Upper lobe of right lung (tissue), 1 donor: ENCODE data around the gene PEX16. TPM values are rescaled to one million over a fixed set of nuclear protein-coding genes. Genes with fewer than 3 reads are reported as not detected.
A peak's percentile ranks its signal among the peaks of the same experiment; 100 is the strongest.

Experiments
- ATAC-seq: fragments of 200-7000 bp; cut with Tn5 transposase; one replicate; pipeline ENCODE4 v1.9.1; 2020; ENCODE audit warnings: mild to moderate bottlenecking, moderate library complexity
- DNase-seq: peaks from one replicate; pipeline ENCODE4 v3.0.0-alpha.2; 2020
- H3K27ac ChIP-seq: fragments of 200-600 bp; one replicate; pipeline ENCODE4 v1.8.0; 2022
- H3K27me3 ChIP-seq: fragments of 200-600 bp; one replicate; pipeline ENCODE4 v1.8.0; 2022; ENCODE audit warnings: mild to moderate bottlenecking
- H3K36me3 ChIP-seq: fragments of 200-600 bp; one replicate; pipeline ENCODE4 v1.8.0; 2022
- H3K4me1 ChIP-seq: fragments of 200-600 bp; one replicate; pipeline ENCODE4 v1.8.0; 2022
- H3K4me3 ChIP-seq: fragments of 200-600 bp; one replicate; pipeline ENCODE4 v1.8.0; 2022; ENCODE audit warnings: mild to moderate bottlenecking
- H3K9me3 ChIP-seq: fragments of 200-600 bp; one replicate; pipeline ENCODE4 v1.8.0; 2022
- intact Hi-C: fragments of 100-400 bp; cut with DNase I; formaldehyde crosslinking; loops from one replicate; pipeline ENCODE4 v1.11.0; 2022
- long read RNA-seq: library from polyadenylated mRNA; unstranded; transcript quantifications from one replicate; pipeline ENCODE4 v2.0.0, GENCODE V29; 2021
- total RNA-seq: library from RNA; stranded (reverse); fragmentation: NEBNext Ultra II Directional; extraction: Animal tissue kit (Norgen Biotek cat#: 25700); gene quantifications from one replicate; pipeline ENCODE4 v1.2.1, GENCODE V29; 2021
- TF ChIP-seq, protein P1 (sequence below): fragments of 200-600 bp; IDR thresholded peaks from one replicate; pipeline ENCODE4 v1.8.0; 2022; ENCODE audit warnings: antibody characterized with exemption
- donor health status: DM: no; HTN: yes; CAD: no; lungs with severe emphysema.

The PEX16 gene
- total RNA-seq: 27.6 TPM
- long read RNA-seq, transcript PEX16-202 (11 exons, 1,335 nt): major isoform, 22 of 35 reads
- long read RNA-seq, partial matches to known transcripts: 3 of 35 reads
- long read RNA-seq, other reads (novel, unspliced or antisense): 8 of 35 reads

DNA sequence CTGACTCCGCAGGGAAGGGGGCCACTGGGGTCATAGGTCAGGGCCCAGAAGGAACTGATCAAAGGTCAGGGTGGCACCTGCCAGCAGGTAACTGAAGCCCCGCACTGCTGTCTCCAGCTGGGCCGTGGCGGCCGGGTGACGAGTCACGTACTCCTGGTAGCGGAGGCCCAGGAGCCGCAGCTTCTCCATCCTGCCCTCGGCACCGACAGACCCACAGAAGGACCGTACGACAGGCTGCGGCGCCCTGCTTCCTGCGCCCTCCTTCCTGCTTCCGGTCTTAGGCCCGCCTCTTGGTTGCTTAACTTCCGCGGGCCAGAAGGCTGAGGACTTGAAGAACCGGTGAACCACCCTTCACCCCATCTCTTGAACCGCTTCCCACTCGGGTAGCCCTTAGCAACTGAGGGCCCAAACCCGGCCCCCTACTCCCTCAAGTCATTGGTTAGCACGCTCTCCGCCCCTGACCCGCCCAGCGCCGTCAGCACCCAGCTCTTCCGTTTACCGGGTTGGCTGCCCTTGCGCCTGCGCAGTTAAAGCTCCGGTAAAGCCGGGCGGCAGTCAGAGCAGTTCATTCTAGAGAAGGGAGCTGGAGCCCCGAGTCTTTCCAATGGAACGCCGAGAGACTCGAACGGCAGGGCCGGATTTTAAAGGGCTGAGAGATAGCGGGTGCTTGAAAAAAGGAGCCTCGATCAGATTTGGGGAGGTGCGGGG, at the start of gene PEX16:
Gene PEX16 (minus strand): TSS at position 255 of the 708 bp plus-strand sequence. CDS start 66 bp downstream, at position 189.
- peaks cover 12% of the 10 kb centered on the region for H3K27me3 ChIP-seq
- peak within 1 kb of the TSS; percentile 82 for H3K27ac ChIP-seq
- peak; percentile 99 for DNase-seq
- peaks cover 33% of the 10 kb centered on the region for H3K36me3 ChIP-seq
- H3K4me3 ChIP-seq: peak within 1 kb of the TSS; percentile 60
- intact Hi-C loops: no loop called here
- TF ChIP-seq, protein P1, sequence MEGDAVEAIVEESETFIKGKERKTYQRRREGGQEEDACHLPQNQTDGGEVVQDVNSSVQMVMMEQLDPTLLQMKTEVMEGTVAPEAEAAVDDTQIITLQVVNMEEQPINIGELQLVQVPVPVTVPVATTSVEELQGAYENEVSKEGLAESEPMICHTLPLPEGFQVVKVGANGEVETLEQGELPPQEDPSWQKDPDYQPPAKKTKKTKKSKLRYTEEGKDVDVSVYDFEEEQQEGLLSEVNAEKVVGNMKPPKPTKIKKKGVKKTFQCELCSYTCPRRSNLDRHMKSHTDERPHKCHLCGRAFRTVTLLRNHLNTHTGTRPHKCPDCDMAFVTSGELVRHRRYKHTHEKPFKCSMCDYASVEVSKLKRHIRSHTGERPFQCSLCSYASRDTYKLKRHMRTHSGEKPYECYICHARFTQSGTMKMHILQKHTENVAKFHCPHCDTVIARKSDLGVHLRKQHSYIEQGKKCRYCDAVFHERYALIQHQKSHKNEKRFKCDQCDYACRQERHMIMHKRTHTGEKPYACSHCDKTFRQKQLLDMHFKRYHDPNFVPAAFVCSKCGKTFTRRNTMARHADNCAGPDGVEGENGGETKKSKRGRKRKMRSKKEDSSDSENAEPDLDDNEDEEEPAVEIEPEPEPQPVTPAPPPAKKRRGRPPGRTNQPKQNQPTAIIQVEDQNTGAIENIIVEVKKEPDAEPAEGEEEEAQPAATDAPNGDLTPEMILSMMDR: no peak
- peaks cover 20% of the 10 kb centered on the region for H3K4me1 ChIP-seq
- no peaks in the 10 kb centered on the region for H3K9me3 ChIP-seq
- ATAC-seq: peak; percentile 87

DNA sequence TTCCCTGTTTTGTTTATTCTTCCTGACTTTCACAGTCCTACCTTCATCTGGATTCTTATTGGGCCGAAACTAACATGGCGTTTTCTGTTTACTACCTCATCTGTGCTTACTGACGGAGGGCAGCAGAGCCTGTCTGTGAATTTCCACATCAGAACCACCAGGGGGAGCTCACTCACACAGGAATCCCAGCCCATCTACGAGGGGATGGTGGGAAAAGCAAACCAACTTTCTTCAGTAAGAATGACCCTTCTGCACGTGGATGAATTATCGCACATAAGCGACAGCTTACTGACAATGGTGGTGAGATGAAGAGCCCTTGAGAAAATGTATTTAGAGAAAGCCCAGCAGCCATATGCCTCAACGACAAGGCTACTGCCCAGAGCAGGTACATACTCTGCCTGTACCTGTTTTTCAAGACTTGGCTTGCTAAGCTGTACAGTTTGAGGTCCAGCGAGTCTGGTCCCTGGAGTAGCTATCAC, 47.3 kb upstream of the PEX16 start:
- intact Hi-C loops: no loop called here
- peaks cover 75% of the 10 kb centered on the region for H3K36me3 ChIP-seq
- DNase-seq: no peak
- no peaks in the 10 kb centered on the region for H3K27me3 ChIP-seq
- H3K4me1 ChIP-seq: peaks cover under 1% of the 10 kb centered on the region
- no peaks in the 10 kb centered on the region for H3K9me3 ChIP-seq
- TF ChIP-seq, protein P1: peak; percentile 88
- H3K4me3 ChIP-seq: no peak overlapping the region
- ATAC-seq: peak; percentile 98
- H3K27ac ChIP-seq: peak overlapping the region; percentile 33

DNA sequence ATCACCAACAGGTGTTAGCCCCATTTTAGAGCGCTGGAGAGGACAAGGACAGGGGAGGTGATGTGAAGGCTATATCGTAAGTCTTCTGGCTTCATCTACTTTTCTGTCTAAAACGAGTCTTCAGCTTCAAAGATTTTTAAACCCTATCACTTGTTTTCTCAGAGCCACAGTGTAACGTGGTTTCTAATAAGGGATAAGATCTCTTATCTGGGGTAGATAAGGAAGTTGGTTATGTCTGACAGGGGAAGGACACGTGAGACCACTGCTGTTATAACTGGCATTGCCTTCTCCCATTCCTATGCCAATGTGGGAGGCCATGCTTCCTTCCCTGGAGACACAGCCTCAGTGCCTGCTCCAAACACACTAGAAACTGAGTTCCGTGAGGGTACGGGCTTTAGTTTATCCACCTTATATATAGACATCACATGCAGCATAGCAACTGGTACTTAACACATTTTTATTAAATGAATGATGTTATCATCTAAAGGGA, 44.1 kb upstream of the PEX16 start:
- no peak overlapping the region for H3K27ac ChIP-seq
- TF ChIP-seq, protein P1: no peak
- DNase-seq (no peak), ATAC-seq (no peak)
- no peaks in the 10 kb centered on the region for H3K9me3 ChIP-seq
- peaks cover 45% of the 10 kb centered on the region for H3K36me3 ChIP-seq
- intact Hi-C loops: no loop called here
- H3K4me1 ChIP-seq: peaks cover 4% of the 10 kb centered on the region
- H3K4me3 ChIP-seq: no peak overlapping the region
- no peaks in the 10 kb centered on the region for H3K27me3 ChIP-seq

DNA sequence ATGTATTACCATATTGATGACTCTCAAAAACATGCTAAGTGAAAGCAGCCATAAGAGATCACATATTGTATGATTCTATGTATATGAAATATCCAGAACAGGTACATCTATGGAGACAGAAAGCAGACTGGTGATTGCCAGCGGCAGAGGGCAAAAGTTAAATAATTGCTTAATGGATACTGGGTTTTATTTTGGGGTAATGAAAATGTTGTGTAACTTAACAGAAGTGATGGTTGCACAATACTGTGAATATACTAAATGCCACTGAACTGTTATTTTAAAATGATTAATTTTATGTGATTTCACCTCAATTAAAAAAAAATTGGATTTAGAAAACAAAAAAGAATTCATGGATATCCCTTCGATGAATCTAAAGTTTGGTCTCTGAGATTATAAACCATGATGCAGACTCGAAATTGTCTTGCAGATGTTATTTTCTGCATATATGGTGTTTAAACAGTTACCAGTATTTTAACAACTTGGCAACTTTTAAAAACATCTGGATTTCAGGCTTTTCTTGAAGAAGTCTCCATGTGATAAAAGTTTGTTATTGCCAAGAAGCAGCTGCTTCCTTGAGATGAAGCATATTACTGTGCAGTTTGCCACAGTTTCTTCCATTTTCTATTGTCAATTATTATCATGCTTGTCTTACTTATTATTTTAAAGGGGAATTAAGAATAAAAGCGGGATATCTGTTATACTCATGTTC, 42.9 kb upstream of the PEX16 start:
- peaks cover 32% of the 10 kb centered on the region for H3K36me3 ChIP-seq
- peaks cover 4% of the 10 kb centered on the region for H3K4me1 ChIP-seq
- TF ChIP-seq, protein P1: no peak
- H3K4me3 ChIP-seq: no peak overlapping the region
- no peaks in the 10 kb centered on the region for H3K9me3 ChIP-seq
- DNase-seq (no peak), ATAC-seq (no peak)
- H3K27ac ChIP-seq: no peak overlapping the region
- intact Hi-C loops: no loop called here
- no peaks in the 10 kb centered on the region for H3K27me3 ChIP-seq

DNA sequence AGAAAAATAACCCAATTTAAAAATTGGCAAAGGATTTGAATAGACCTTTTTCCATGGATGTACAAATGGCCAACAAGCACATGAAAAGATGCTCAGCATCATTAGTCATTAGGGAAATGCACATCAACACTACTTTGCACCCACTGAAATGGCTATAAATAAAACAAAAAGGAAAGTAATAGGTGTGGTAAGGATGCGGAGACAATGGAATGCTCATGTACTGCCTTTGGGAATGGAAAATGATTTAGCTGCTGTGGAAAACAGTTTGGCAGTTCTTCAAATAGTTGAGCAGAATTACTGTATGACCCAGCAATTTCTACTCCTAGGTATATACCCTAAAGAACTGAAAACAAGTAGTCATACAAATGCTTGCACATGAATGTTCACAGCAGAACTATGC, 42.2 kb upstream of the PEX16 start:
- peaks cover 25% of the 10 kb centered on the region for H3K36me3 ChIP-seq
- TF ChIP-seq, protein P1: no peak

More for the DNA sequence above, 42.2 kb upstream of the PEX16 start:
- intact Hi-C loops: no loop called here
- DNase-seq (no peak), ATAC-seq (no peak)
- Histone ChIP-seq H3K27me3 (no peaks in the 10 kb centered on the region), H3K4me3 (no peak overlapping the region), H3K27ac (no peak overlapping the region), H3K4me1 (peaks cover 4% of the 10 kb centered on the region), H3K9me3 (no peaks in the 10 kb centered on the region)
